Liver (tissue), 3 donors: ENCODE results near the gene CEACAM16.

Experiments used
- FOXA1 ChIP-seq: IDR thresholded peaks from 2 replicates; pipeline ENCODE4 v1.6.1; 2016; ENCODE audit warnings: antibody characterized with exemption
- FOXA2 ChIP-seq: IDR thresholded peaks from 2 replicates; pipeline ENCODE4 v1.6.1; 2016; ENCODE audit warnings: antibody characterized with exemption
- HNF4A ChIP-seq, 2 donors: conservative IDR thresholded peaks; 2 replicates each; pipeline ENCODE4 v1.6.1; 2016; ENCODE audit warnings: antibody characterized with exemption in 2 of 2, mild to moderate bottlenecking in 2 of 2
- HNF4G ChIP-seq: IDR thresholded peaks from 2 replicates; pipeline ENCODE4 v1.6.1; 2016; ENCODE audit warnings: antibody characterized with exemption
- JUND ChIP-seq, 2 donors: IDR thresholded peaks; 2 replicates each; pipeline ENCODE4 v1.6.1; 2016; ENCODE audit warnings: antibody characterized with exemption in 2 of 2
- RAD21 ChIP-seq, 2 donors: IDR thresholded peaks; 2 replicates each; pipeline ENCODE4 v1.6.1; 2016; ENCODE audit warnings: antibody characterized with exemption in 2 of 2, mild to moderate bottlenecking in 2 of 2
- REST ChIP-seq: IDR thresholded peaks from 2 replicates; pipeline ENCODE4 v1.6.1; 2016; ENCODE audit warnings: antibody characterized with exemption, mild to moderate bottlenecking
- RXRA ChIP-seq, 2 donors: IDR thresholded peaks; 2 replicates each; pipeline ENCODE4 v1.6.1; 2017 to 2018; ENCODE audit warnings: antibody characterized with exemption in 2 of 2, mild to moderate bottlenecking in 1 of 2
- SP1 ChIP-seq: IDR thresholded peaks from 2 replicates; pipeline ENCODE4 v1.6.1; 2018; ENCODE audit warnings: antibody characterized with exemption, mild to moderate bottlenecking
- YY1 ChIP-seq: IDR thresholded peaks from 2 replicates; pipeline ENCODE4 v1.6.1; 2016; ENCODE audit warnings: antibody characterized with exemption, mild to moderate bottlenecking
- TF ChIP-seq, protein P1 (sequence below): fragments of 150-350 bp; IDR thresholded peaks from 2 replicates; pipeline ENCODE4 v1.5.1; 2017; ENCODE audit warnings: improper control_type of control experiment, low read depth, low read length; ENCODE audit not compliant: missing input control
- TF ChIP-seq, protein P2 (sequence below): IDR thresholded peaks from 2 replicates; pipeline ENCODE4 v1.6.1; 2016; ENCODE audit warnings: antibody characterized with exemption
- TF ChIP-seq, protein P3 (sequence below): IDR thresholded peaks from 2 replicates; pipeline ENCODE4 v1.6.1; 2016; ENCODE audit warnings: antibody characterized with exemption
- donor health status: healthy.
- donor health status: healthy.

GRCh38 chr19:44705502-44706010 is 6.6 kb downstream of the CEACAM16 start:
- TF ChIP-seq FOXA1: no peak
- TF ChIP-seq, protein P1, sequence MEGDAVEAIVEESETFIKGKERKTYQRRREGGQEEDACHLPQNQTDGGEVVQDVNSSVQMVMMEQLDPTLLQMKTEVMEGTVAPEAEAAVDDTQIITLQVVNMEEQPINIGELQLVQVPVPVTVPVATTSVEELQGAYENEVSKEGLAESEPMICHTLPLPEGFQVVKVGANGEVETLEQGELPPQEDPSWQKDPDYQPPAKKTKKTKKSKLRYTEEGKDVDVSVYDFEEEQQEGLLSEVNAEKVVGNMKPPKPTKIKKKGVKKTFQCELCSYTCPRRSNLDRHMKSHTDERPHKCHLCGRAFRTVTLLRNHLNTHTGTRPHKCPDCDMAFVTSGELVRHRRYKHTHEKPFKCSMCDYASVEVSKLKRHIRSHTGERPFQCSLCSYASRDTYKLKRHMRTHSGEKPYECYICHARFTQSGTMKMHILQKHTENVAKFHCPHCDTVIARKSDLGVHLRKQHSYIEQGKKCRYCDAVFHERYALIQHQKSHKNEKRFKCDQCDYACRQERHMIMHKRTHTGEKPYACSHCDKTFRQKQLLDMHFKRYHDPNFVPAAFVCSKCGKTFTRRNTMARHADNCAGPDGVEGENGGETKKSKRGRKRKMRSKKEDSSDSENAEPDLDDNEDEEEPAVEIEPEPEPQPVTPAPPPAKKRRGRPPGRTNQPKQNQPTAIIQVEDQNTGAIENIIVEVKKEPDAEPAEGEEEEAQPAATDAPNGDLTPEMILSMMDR: no peak
- no peak for TF ChIP-seq RAD21 (IDR thresholded peaks at IDR 0.05)
- no peak for TF ChIP-seq RXRA (IDR thresholded peaks at IDR 0.05)
- TF ChIP-seq REST: no peak
- TF ChIP-seq, protein P2, sequence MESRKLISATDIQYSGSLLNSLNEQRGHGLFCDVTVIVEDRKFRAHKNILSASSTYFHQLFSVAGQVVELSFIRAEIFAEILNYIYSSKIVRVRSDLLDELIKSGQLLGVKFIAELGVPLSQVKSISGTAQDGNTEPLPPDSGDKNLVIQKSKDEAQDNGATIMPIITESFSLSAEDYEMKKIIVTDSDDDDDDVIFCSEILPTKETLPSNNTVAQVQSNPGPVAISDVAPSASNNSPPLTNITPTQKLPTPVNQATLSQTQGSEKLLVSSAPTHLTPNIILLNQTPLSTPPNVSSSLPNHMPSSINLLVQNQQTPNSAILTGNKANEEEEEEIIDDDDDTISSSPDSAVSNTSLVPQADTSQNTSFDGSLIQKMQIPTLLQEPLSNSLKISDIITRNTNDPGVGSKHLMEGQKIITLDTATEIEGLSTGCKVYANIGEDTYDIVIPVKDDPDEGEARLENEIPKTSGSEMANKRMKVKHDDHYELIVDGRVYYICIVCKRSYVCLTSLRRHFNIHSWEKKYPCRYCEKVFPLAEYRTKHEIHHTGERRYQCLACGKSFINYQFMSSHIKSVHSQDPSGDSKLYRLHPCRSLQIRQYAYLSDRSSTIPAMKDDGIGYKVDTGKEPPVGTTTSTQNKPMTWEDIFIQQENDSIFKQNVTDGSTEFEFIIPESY: no peak
- TF ChIP-seq HNF4A (conservative IDR thresholded peaks at IDR 0.05): no peak
- TF ChIP-seq, protein P3, sequence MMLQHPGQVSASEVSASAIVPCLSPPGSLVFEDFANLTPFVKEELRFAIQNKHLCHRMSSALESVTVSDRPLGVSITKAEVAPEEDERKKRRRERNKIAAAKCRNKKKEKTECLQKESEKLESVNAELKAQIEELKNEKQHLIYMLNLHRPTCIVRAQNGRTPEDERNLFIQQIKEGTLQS: no peak
- TF ChIP-seq YY1: no peak
- no peak for TF ChIP-seq SP1
- TF ChIP-seq JUND (IDR thresholded peaks at IDR 0.05): no peak
- TF ChIP-seq HNF4G: no peak
- no peak for TF ChIP-seq FOXA2
